ENCODE measurements around the gene DUSP15.
"Not testable (repeated sequence)": the region's sequence is repeated elsewhere in the genome, so short reads cannot be mapped to it uniquely, and the experiment has no call there.

Gene DUSP15, protein sequence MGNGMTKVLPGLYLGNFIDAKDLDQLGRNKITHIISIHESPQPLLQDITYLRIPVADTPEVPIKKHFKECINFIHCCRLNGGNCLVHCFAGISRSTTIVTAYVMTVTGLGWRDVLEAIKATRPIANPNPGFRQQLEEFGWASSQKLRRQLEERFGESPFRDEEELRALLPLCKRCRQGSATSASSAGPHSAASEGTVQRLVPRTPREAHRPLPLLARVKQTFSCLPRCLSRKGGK

DNA sequence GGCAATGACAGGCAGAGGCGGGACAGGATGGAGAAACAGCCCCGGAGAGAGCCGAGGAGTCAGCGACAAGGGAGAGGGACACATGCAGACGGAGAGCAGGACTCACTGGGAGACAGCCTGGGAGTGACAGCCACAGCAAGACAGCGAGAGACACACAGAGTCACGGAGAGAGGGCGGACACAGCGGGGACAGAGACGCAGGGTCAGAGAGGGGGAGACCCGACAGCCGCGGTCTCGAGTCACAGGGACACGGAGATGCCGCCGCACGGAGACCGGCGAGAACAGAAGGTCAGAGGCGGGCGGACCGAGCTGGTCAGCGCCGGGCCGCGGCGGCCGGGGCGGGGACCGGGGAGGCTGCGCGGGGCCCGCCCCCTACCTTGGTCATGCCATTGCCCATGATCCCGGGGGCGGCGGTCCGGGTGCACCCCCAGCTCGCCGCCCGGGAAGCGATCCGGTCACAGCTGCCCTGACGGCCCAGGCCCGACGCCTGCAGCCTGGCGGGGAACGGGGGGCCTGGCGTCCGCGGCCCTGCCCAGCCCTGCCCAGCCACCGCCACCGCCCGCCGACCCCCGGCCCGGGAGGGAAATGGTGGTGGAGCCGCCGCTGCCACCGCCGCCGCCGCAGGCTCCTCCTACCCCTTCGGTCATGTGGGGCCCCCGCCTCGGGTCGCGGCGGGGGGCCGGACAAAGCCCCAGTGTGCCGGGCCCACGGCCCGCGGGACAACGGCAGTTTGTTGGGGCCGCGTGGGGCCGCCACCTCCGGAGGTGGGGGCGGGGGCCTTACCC, at the start of gene DUSP15, which contains the start of gene TTLL9:
Gene DUSP15, minus strand, starts transcription at position 586 of the 784 bp plus-strand sequence. Its CDS starts 190 bp downstream, at position 396.
Gene TTLL9, plus strand, starts transcription at position 693 of the 784 bp plus-strand sequence. CDS start 493 bp downstream, outside the sequence.
- peak; percentile 33 for DNase-seq (ENCODE audit: low spot score)

DNA sequence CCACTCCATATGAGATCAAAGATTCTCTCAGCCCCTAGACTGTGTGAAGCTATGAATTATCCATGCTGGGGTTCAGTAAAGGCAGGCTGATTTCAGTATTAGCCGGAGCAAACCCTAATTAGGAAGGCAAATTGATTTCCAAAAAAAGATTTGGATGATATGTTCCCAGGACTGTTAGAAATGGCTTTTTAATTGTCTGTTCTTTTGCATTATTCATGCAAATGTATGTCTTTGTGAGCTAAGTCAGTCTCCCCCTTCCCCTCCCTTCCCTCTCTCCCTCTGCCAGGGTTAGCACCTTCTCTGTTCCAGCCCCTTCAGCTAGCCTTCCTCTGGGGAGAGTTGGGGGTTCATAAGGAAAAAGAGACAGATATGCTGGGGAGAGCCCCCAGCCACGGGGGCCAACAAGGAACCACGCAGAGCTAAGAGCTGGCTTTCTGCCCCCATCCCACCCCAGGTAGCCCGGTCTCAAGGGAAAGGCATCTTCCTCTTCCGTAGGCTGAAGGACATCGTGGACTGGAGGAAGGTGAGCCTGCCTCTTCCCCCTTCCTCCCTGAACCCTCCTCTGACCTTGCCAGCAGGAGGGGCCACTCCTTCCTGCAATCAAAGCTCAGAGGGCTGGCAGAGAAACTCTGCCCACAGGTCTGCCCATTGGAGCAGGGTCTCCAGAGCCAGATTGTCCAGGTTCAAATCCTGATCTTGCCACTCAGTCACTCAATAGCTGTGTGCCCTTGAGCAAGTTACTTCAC, 49.3 kb upstream of the DUSP15 start:
- DNase-seq (ENCODE audit: low spot score): no peak

DNA sequence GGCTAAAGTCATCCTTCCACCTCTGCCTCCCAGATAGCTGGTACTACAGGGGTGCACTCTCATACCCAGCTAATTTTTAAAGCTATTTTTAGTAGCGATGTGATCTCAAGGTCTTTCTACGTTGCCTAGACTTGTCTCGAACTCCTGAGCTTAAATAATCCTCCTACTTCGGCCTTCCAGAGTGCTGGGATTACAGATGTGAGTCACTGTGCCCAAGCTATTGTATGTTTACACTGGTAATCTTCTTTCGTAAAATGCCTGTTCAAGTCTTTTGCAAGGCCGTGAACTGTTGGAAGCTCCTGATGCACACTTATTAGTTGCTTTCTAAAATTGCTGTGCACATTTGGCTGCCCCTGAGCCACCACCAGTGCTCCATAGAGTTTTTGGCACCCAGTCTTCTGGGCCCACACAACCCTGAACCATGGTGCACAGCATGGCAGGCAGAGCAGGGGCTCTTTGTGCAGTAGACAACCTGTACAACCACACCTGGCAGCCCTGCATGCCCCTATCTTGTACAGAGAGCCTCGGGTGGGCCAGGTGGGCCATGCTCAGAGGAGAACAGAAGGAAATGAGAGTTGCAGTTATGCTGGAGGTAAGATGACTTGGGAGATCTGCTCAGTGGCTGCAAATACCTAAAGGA, 48.3 kb upstream of the DUSP15 start:
- DNase-seq (ENCODE audit: low spot score): no peak

DNA sequence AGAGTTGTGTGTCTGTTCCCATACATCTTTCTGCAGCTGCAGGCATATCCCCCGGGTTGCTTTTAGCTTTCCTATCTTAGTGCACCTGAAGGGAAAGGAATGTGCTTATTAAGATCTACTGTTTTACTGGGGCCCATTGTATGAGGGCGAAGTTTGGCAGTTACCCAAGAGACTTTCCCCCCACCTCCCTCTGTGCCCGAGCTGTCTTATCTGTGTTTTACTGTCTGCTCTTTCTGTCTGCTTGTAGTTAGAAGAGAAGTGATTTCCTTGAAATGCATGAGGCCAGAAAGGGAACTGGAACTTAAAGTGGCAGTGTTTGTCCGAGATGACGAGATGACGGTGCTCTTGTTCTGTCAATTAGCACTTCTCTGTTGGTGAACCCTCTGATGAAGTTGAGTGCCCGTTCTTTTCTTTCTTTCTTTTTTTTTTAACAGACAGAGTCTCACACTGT, 47.7 kb upstream of the DUSP15 start:
- DNase-seq (ENCODE audit: low spot score): not testable (repeated sequence)

DNA sequence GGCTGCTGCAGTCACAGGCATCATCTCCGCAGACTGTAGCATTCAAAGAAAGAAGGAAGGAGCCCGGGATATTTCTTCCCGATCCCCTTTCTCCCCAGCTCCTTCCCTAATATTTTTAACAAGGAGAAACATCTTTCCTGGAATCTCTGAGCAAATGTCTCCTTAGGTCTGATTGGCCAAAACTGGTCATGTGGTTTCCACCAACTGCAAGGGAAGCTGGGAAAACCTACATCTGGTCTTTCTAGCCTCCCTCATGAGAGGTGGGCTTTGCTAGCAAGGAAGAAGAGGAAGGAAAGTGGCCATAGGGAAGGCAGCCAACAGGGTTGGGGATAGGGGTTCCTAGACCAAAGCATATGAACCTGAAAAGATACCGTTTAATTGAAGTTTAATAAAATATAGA, 46.4 kb upstream of the DUSP15 start:
- no peak for DNase-seq (ENCODE audit: low spot score)

DNA sequence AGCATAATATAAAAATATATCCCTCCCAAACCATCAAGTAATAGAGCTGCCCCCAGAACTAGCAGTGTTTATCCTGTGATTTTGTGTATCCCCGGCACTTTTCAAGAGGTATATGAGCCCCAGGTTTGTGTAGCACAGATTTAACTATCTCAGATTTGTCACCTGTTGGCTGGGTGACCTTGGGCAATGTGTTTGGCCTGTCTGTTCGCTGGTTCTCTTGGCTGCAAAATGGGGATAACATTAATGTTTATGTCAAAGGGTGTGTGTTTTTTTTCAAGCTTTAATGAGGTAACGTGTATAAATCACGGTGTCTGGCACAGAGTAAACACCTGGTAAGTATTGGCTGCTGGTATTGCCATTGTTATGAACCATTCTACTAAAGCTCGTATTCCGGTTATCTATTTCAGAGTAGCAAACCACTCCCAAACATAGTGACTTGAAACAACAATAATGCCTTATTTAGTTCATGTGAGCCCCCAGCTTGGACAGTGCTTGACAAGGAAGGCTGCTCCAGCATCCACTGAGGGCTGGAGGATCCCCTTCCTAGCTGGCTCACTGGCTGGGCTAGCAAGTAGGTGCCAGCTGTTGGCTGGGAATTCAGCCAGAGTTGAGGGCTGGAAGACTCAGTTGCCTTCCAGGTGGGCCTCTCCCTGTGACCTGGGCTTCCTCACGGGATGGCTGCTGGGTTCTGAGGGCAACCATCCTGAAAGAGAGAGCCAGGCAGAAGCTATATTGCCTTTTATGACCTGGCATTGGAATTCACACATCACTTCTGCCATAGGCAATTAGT, 45.4 kb upstream of the DUSP15 start:
- DNase-seq (ENCODE audit: low spot score): no peak

DNA sequence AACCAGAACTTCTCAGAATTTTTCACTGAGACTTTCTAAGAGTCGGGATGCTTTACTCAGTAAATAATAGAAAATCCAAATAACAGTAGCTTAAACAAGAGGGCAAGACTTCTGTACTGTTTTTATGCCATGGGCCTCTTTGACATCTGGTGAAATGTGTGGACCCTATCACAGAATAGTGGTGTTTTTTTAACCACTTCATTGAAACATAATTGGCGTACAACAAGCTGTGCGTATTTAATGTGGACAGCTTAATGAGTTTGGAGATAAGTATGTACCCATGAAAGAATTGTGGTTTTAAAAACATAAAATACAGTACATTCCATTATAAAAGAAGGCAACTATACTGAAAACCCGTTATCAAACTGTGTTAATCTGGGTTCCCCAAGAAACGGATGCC, 43.8 kb upstream of the DUSP15 start:
- DNase-seq (ENCODE audit: low spot score): no peak

DNA sequence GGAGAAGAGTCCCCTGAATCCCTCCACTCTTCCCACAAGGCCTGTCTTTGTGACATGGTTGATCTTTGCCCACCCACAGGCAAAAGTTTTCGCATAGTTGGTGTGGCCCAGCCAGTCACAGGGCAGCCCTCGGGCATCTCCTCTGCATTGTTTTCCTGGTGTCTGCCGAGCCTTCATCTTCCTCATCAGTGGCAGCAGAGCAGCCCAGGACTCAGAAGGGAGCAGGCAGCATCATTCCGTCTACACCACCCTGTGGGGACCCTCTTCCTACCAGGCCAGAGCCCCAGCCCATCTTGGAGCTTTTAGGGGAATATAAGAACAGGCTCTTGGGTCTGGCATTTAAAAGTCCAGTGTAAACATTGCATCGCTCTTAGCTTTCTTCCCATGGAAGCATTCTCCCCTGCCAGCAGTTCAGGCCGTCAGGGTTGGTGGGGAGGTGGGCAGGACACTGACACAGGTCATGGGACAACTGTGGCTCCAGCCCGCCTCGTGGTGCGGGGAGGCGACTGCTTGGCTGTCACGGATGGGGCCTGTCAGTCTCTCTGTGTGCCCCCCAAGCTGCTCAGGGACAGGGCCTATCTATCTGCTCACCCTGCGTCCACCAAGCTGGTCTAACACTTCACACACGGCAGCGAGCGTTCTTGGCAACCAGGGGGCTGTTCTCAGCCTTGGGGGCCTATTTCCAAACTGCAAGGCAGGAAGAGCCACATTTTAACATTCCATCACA, 43.3 kb upstream of the DUSP15 start:
- DNase-seq (ENCODE audit: low spot score): no peak

DNA sequence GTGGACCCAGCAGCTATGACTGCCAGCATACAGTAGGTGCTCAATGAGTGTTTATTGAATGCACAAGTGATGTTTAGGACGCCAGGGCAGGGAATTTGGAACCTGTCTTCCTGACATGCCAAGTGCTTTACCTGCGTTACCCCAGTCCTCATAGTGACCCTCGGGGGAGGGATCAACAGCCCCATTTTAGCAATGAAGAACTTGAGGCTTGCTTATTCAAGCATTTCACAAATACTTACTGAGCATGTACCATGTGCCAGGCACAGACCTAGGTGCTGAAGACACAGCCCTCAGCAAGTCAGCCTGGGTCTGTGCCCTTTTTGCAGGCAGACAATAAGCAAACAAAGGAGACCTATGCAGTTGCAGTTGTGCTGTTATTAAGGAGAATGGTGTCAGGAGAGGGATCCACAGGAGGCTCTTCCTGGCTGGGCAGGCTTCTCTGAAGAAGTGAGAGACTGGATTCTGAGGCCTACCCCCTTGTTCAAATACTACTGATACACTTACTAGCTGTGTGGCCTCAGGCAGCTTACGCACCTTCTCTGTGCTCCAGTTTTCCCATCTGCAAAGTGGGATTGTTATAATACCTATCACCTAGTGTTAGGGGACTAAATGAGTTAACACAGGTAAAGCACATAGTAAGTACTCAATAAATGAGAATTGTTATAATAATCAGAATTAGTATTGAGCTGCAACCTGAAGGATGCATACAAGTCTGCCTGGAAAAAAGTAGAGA, 39.9 kb upstream of the DUSP15 start:
- no peak for DNase-seq (ENCODE audit: low spot score)

DNA sequence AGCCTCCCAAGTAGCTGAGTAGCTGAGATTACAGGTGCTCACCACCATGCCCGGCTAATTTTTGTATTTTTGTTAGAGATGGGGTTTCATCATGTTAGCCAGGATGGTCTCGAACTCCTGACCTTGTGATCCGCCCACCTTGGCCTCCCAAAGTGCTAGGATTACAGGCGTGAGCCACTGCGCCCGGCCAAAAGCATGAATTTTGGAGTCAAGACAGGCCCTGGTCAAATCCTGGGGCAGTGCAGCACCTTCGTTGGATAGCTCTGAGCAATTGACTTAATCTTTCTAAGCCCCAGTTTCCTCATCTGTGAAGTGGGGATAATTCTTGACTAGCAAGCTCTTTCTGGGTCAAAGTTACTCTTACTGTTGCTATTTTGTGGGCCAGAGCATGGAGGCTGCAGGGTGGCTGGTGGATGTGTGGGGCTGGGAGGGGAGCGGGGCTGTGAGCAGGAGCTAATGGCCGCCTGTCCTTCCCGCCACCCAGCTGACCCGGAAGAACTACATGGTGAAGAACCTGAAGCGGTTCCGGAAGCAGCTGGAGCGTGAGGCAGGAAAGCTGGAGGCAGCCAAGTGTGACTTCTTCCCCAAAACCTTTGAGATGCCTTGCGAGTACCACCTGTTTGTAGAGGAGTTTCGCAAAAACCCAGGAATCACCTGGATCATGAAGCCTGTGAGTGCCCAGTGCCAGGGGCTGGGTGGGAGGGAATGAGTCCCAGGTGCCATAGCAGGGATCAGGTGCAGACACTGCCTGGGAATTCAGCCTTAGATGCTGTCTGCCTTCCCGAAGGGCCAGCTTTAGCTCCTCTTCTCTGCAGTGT, 39.1 kb upstream of the DUSP15 start:
- no peak for DNase-seq (ENCODE audit: low spot score)

DNA sequence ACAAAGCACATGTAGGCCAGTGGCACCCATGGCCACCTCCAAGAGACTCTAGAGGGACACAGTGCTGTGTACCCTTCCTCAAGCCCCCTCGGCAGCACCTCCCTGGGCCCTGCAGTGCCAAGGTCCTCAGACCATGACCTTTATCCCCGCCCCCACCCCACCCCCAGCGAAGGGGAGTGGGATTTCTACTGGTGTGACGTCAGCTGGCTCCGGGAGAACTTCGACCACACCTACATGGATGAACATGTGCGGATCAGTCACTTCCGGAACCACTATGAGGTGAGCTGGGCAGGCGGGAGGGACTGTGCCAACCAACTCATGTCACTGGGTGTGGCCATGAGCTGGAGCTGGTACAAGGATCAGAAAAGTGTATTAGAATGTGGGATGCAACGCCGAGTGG, 38.1 kb upstream of the DUSP15 start:
- DNase-seq (ENCODE audit: low spot score): no peak

DNA sequence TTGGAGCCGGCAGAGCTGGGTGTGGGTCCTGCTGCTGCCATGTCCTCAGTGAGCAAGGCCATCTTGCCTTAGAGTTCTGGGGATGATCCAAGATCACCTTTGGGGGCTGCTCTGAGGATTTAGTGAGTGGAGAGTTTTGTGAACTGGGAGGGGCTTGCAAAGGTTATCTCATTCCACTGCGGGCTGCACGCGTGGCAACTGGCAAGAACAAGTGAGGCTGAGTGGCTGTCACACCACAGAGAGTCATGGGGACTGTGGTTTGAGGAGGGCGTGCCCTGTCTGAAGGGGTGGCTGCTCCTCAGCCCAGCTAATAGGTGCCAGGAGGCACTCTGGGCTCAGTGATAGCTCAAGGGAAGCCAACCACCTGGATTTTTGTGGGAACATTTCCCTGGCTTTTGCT, 37.7 kb upstream of the DUSP15 start:
- DNase-seq (ENCODE audit: low spot score): no peak

DNA sequence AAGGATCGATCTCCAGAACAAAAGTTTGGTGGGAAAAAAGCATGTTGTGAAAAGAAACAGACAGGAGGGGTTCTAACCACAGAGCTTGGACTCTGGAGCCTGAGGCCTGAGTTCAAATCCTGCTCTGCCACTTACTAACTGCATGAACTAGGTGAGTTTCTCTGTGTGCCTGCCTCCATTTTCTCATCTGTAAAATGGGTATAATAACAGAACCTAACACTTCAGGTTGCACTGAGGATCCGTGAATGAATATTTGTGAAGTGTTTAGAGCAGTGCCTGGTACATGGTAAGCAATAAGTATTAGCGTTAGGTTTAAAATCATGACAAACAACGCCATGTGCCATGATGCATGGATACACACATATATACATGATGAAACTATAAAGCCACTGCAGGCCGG, 36.7 kb upstream of the DUSP15 start:
- DNase-seq (ENCODE audit: low spot score): no peak

DNA sequence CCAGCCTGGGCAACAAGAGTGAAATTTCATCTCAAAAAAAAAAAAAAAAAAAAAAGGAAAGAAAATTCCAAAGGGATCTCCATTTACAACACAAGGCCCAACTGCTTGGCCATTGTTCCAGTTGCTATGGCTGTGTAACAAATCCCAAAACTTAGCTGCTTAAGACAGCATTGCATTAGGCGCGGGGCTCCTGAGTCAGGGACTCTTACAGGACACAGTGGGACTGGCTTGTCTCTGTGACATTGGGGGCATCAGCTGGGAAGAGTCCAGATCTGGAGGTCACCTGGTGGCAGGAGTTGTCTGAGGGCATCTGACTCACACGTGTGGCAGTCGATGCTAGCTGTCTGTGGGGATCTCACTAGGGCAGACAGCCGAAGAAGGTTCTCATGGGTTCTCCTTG, 35.7 kb upstream of the DUSP15 start:
- no peak for DNase-seq (ENCODE audit: low spot score)

DNA sequence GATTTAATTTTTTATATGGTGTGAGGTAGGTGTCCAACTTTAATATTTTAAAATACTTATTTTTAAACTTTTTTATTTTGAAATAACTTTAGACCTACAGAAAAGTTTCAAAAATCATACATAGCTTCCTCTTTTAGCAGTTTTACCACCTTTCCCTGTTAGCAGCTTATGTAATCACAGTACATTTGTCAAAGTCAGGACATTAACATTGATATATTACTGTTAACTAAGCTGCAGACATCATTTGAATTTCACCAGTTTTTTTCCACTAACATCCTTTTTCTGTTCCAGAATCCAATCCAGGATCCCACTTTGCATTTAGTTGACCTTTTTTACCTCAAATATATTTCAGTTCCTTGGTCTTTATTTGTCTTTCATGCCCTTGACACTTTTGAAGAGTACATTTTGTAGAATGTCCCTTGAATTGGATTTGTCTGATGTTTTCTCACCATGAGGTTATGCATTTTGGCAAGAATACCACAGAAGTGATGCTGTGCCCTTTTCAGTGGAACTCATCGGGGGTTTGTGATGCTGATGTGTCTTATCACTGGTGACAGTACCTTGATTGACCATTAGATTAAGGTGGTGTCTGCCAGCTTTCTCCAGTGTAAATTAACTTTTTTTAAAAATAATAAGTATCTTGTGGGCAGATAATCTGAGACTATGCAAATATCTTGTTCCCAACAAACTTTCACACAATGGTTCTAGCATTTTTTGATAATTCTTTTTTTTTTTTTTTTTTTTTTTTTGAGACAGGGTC, 33.5 kb upstream of the DUSP15 start:
- no peak for DNase-seq (ENCODE audit: low spot score)

DNA sequence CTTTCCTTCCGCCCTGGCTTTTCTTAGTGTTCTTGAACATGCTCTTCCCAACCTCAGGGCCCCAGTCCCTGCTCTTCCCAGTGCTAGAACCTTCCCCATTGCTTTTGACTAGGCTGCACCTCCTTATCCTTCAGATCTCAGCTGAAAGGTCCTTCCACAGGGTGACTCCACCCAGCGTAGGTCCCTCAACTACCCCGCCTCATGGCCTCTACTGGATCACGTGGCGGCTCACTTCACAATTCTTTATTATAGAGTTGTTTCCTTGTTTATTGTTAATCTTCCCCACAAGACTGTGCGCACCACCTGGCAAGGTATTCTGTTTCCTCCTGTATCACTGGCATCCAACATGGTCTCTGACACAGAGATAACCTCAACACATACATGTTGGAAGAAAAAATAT, 31.3 kb upstream of the DUSP15 start:
- no peak for DNase-seq (ENCODE audit: low spot score)

DNA sequence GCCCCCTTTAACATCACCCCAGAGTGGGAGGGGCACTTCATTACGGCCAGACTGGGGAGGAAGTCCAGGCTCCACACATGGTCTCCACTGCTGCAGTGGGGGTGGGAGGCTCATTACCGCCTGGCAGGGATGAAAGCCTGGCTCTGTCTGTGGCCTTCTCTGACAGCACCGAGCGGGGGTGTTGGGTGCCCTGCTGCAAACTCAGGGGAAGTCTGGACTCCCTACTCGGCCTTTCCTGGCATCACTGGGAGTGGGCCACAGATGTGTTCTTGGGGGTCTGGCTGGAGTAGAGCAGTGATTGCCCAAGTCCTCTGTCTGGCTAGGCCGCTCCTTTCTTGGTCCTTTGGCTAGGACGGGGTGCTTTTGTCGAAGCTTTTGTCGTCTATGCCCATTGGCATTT, 27.2 kb upstream of the DUSP15 start:
- no peak for DNase-seq (ENCODE audit: low spot score)

DNA sequence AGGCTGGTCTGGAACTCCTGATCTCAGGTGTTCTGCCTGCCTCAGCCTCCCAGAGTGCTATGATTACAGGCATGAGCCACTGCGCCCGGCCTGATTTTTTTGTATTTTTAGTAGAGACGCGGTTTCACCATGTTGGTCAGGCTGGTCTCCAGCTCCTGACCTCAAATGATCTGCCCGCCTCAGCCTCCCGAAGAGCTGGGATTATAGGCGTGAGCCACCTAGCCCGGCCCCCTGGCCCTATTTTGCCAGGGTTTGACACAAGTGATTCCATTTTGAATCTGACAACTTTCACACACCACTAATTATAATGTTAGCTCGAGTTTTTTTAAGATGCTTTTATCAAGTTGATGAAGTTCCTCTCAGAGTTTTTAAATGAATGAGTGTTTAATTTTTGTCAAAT, 25.7 kb upstream of the DUSP15 start:
- DNase-seq (ENCODE audit: low spot score): no peak
